K562 (cell line): Measurements from ENCODE around the gene PNRC2. TPM values are rescaled to one million over a fixed set of nuclear protein-coding genes. Genes with fewer than 3 reads are reported as not detected.

Experiments used
- GABPA ChIP-seq: fragments of 200-800 bp; sonication (Bioruptor generic); conservative IDR thresholded peaks from 2 replicates; pipeline ENCODE4 v1.6.1; 2016; ENCODE audit warnings: low read depth, missing genetic modification characterization, missing compliant biosample characterization
- HDGF ChIP-seq: fragments of 450-650 bp; IDR thresholded peaks from 2 replicates; pipeline ENCODE4 v1.6.1; 2016
- NFATC3 ChIP-seq: fragments of 450-650 bp; IDR thresholded peaks from 2 replicates; pipeline ENCODE4 v1.6.1; 2017; ENCODE audit warnings: mild to moderate bottlenecking
- SOX6 ChIP-seq: fragments of 450-650 bp; IDR thresholded peaks from 2 replicates; pipeline ENCODE4 v1.6.1; 2014; ENCODE audit warnings: mild to moderate bottlenecking
- STAG1 ChIP-seq: sonication (generic); formaldehyde crosslinking; IDR thresholded peaks from 2 replicates; pipeline ENCODE4 v1.5.0; 2020; ENCODE audit warnings: missing genetic modification reagents, borderline replicate concordance
- polyA plus RNA-seq, 8 experiments: library from polyadenylated mRNA; depleted of rRNA in 4 of 8; stranded (reverse) in 5 of 8; unstranded in 3 of 8; fragments of >200 nt; fragmentation: Nextera tagmentation in 2 of 8; fragmentation: Illumina TruSeq in 1 of 8; extraction: Ambion mirVana in 2 of 8; extraction: Trizol in 1 of 8; gene quantifications; 2 replicates each; pipeline versions ENCODE4 v1.2.1 to v1.2.3, GENCODE V29; 2011 to 2014; ENCODE audit warnings: inconsistent platforms in 1 of 8, missing spikeins in 1 of 8
- total RNA-seq, 7 experiments: library from RNA; depleted of rRNA in 6 of 7; stranded (reverse); fragments of >200 nt in 6 of 7; fragmentation: Illumina TruSeq in 2 of 7; extraction: Trizol in 2 of 7; gene quantifications; 2 replicates each; pipeline versions ENCODE4 v1.2.1 to v1.2.3, GENCODE V29; 2011 to 2021; ENCODE audit warnings: low replicate concordance in 1 of 7
- TF ChIP-seq, protein P1 (sequence below): sonication (generic); formaldehyde crosslinking; IDR thresholded peaks from 2 replicates; pipeline ENCODE4 v1.8.0; 2023; ENCODE audit warnings: missing genetic modification reagents, mild to moderate bottlenecking, borderline replicate concordance
- TF ChIP-seq, protein P2 (sequence below): fragments of 450-650 bp; IDR thresholded peaks from 2 replicates; pipeline ENCODE4 v1.6.1; 2016; ENCODE audit warnings: missing biosample characterization, missing genetic modification characterization
- TF ChIP-seq, protein P3 (sequence below): fragments of 450-650 bp; conservative IDR thresholded peaks from 2 replicates; pipeline ENCODE4 v1.6.1; 2016; ENCODE audit warnings: missing genetic modification characterization, low read depth, mild to moderate bottlenecking, control low read depth, missing compliant biosample characterization

PNRC2 gene
- total and polyA plus RNA-seq, 9 of the 15 experiments (the other 6 are each of a cell fraction or from before 2014, with no cell fraction given): 127 to 303 (median 203) TPM

DNA sequence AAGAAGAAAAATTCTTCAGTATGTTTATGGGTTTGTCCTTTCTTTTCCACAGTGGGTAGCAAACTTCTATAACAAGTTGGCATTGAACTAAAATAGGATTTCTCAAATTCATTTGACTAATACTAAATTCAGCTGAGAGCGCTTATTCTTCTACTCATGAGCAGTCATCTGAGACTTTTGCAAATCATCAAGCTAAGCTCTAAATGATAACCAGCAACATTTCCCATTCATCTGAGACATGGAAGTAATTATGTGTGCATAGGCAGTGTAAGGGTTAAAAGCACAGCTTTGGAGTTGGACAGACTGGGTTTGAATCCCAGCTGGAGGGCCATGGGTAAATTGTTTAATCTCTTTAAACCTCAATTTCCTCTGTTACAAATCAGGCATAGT, 28.1 kb upstream of the PNRC2 start (continued):
- TF ChIP-seq, protein P1, sequence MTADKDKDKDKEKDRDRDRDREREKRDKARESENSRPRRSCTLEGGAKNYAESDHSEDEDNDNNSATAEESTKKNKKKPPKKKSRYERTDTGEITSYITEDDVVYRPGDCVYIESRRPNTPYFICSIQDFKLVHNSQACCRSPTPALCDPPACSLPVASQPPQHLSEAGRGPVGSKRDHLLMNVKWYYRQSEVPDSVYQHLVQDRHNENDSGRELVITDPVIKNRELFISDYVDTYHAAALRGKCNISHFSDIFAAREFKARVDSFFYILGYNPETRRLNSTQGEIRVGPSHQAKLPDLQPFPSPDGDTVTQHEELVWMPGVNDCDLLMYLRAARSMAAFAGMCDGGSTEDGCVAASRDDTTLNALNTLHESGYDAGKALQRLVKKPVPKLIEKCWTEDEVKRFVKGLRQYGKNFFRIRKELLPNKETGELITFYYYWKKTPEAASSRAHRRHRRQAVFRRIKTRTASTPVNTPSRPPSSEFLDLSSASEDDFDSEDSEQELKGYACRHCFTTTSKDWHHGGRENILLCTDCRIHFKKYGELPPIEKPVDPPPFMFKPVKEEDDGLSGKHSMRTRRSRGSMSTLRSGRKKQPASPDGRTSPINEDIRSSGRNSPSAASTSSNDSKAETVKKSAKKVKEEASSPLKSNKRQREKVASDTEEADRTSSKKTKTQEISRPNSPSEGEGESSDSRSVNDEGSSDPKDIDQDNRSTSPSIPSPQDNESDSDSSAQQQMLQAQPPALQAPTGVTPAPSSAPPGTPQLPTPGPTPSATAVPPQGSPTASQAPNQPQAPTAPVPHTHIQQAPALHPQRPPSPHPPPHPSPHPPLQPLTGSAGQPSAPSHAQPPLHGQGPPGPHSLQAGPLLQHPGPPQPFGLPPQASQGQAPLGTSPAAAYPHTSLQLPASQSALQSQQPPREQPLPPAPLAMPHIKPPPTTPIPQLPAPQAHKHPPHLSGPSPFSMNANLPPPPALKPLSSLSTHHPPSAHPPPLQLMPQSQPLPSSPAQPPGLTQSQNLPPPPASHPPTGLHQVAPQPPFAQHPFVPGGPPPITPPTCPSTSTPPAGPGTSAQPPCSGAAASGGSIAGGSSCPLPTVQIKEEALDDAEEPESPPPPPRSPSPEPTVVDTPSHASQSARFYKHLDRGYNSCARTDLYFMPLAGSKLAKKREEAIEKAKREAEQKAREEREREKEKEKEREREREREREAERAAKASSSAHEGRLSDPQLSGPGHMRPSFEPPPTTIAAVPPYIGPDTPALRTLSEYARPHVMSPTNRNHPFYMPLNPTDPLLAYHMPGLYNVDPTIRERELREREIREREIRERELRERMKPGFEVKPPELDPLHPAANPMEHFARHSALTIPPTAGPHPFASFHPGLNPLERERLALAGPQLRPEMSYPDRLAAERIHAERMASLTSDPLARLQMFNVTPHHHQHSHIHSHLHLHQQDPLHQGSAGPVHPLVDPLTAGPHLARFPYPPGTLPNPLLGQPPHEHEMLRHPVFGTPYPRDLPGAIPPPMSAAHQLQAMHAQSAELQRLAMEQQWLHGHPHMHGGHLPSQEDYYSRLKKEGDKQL (CRISPR knock-in tag): no peak
- TF ChIP-seq GABPA (tag) (no peak), NFATC3 (no peak), HDGF (no peak), STAG1 (CRISPR knock-in tag) (no peak), SOX6 (no peak)
- TF ChIP-seq, protein P2, sequence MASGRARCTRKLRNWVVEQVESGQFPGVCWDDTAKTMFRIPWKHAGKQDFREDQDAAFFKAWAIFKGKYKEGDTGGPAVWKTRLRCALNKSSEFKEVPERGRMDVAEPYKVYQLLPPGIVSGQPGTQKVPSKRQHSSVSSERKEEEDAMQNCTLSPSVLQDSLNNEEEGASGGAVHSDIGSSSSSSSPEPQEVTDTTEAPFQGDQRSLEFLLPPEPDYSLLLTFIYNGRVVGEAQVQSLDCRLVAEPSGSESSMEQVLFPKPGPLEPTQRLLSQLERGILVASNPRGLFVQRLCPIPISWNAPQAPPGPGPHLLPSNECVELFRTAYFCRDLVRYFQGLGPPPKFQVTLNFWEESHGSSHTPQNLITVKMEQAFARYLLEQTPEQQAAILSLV (tag): no peak
- TF ChIP-seq, protein P3, sequence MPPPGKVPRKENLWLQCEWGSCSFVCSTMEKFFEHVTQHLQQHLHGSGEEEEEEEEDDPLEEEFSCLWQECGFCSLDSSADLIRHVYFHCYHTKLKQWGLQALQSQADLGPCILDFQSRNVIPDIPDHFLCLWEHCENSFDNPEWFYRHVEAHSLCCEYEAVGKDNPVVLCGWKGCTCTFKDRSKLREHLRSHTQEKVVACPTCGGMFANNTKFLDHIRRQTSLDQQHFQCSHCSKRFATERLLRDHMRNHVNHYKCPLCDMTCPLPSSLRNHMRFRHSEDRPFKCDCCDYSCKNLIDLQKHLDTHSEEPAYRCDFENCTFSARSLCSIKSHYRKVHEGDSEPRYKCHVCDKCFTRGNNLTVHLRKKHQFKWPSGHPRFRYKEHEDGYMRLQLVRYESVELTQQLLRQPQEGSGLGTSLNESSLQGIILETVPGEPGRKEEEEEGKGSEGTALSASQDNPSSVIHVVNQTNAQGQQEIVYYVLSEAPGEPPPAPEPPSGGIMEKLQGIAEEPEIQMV (tag): no peak
- TF ChIP-seq, all 486 proteins: peak for 0
